ENCODE data around the gene BMAL1. TPM values are rescaled to one million over a fixed set of nuclear protein-coding genes. Genes with fewer than 3 reads are reported as not detected.

Gene BMAL1
- total and polyA plus RNA-seq, 2 donors from 2014 or later: 9.2 to 20.6 TPM

DNA sequence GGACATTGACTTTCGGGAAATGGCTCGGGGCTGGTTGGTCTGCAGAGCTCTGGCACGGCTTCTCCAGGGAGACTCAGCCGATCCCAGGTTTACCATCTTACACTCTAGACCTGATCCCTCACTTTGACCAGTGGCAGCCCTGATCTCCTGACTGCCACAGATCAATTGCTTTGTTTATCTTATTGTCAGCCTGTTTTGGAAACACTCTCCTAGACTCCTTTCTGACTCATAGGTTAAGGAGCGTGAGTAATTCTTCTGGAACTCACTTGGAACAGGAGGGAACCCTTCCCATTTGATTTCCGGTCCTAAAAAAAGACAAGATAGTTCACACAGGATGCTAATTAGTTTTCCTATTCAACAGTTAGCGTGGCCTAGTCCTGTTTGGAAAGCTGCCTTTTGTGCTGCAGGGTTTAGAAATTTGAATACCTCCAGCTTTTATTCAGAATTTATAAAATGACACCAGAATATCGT, 16.0 kb upstream of the BMAL1 start:
- TF ChIP-seq, protein P1, sequence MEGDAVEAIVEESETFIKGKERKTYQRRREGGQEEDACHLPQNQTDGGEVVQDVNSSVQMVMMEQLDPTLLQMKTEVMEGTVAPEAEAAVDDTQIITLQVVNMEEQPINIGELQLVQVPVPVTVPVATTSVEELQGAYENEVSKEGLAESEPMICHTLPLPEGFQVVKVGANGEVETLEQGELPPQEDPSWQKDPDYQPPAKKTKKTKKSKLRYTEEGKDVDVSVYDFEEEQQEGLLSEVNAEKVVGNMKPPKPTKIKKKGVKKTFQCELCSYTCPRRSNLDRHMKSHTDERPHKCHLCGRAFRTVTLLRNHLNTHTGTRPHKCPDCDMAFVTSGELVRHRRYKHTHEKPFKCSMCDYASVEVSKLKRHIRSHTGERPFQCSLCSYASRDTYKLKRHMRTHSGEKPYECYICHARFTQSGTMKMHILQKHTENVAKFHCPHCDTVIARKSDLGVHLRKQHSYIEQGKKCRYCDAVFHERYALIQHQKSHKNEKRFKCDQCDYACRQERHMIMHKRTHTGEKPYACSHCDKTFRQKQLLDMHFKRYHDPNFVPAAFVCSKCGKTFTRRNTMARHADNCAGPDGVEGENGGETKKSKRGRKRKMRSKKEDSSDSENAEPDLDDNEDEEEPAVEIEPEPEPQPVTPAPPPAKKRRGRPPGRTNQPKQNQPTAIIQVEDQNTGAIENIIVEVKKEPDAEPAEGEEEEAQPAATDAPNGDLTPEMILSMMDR (IDR thresholded peaks at IDR 0.05; ENCODE audit: borderline replicate concordance, extremely low read depth, insufficient read depth): no peak
- peak overlapping the region; percentile 57 to 75 for H3K27ac ChIP-seq (ENCODE audit: low read depth in 2 of 2, low read length in 2 of 2)
- no peak overlapping the region for H3K4me3 ChIP-seq (ENCODE audit: low read length in 3 of 3)
- H3K4me1 ChIP-seq (ENCODE audit: control insufficient read depth in 2 of 3, insufficient read depth in 2 of 3, low read depth in 1 of 3, low read length in 3 of 3): peaks cover 0 to 4% (median 0%) of the 10 kb centered on the region in 3 donors
- H3K27me3 ChIP-seq (ENCODE audit: control insufficient read depth, insufficient read depth, low read length): no peaks in the 10 kb centered on the region
- DNase-seq (peak in 1 of 5 donors; percentile 19), FAIRE-seq (no peak)
- H3K9me3 ChIP-seq (ENCODE audit: control insufficient read depth in 2 of 3, insufficient read depth in 1 of 3, low read length in 3 of 3): no peaks in the 10 kb centered on the region
- intact Hi-C loops (cut with DNase I): no loop called here
- no peak overlapping the region for H3K9ac ChIP-seq (ENCODE audit: low read length in 3 of 3)
- no peaks in the 10 kb centered on the region for H3K36me3 ChIP-seq (ENCODE audit: control insufficient read depth in 2 of 3, insufficient read depth in 3 of 3, low read length in 3 of 3)

DNA sequence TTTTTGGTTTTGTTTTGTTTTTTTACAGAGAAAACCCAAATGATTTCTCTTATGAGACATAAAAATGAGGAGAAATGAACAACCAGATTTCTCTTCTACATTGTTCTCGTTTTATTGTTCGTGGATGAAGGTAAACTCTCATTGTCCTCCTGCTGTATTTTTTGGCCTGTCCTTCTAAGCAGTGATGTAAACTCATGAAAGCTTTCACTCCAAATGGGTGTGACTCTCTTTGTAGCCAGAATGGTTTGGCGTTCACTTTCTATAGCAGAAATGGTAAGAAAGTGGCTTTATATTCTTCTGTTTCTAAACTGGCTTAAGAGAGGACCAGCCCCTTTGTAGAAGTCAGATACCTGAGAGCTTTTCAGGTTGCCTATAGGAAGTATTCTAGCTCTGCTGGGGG, 15.5 kb upstream of the BMAL1 start:
- peaks cover 0 to 4% (median 0%) of the 10 kb centered on the region in 3 donors for H3K4me1 ChIP-seq (ENCODE audit: control insufficient read depth in 2 of 3, insufficient read depth in 2 of 3, low read depth in 1 of 3, low read length in 3 of 3)
- FAIRE-seq: no peak
- TF ChIP-seq, protein P1 (IDR thresholded peaks at IDR 0.05; ENCODE audit: borderline replicate concordance, extremely low read depth, insufficient read depth): no peak
- no peak overlapping the region for H3K9ac ChIP-seq (ENCODE audit: low read length in 3 of 3)
- H3K27me3 ChIP-seq (ENCODE audit: control insufficient read depth, insufficient read depth, low read length): no peaks in the 10 kb centered on the region
- no peaks in the 10 kb centered on the region for H3K36me3 ChIP-seq (ENCODE audit: control insufficient read depth in 2 of 3, insufficient read depth in 3 of 3, low read length in 3 of 3)
- H3K9me3 ChIP-seq (ENCODE audit: control insufficient read depth in 2 of 3, insufficient read depth in 1 of 3, low read length in 3 of 3): no peaks in the 10 kb centered on the region
- DNase-seq: no peak
- no peak overlapping the region for H3K4me3 ChIP-seq (ENCODE audit: low read length in 3 of 3)
- H3K27ac ChIP-seq (ENCODE audit: low read depth in 2 of 2, low read length in 2 of 2): no peak overlapping the region
- intact Hi-C loops (cut with DNase I): no loop called here

DNA sequence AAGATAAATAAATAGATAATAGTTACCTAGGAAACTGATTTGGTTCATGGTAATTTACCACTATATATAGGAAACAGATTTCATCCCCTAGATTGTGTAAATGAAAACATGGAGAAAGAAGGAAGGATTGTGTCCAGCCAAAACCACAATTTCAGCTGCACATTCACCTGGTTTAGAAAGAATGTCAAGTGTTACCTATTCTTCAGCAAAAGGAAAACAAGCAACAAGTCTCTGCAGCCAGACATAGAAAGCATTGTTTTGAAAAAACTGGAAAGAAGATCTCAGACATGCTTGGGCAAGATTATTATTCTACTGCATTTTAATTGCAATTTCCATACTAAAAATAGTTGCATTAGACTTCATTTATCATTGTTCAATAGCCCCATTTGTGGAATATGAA, 8.8 kb upstream of the BMAL1 start:
- H3K4me1 ChIP-seq (ENCODE audit: control insufficient read depth in 2 of 3, insufficient read depth in 2 of 3, low read depth in 1 of 3, low read length in 3 of 3): no peaks in the 10 kb centered on the region
- no peaks in the 10 kb centered on the region for H3K36me3 ChIP-seq (ENCODE audit: control insufficient read depth in 2 of 3, insufficient read depth in 3 of 3, low read length in 3 of 3)
- H3K9me3 ChIP-seq (ENCODE audit: control insufficient read depth in 2 of 3, insufficient read depth in 1 of 3, low read length in 3 of 3): no peaks in the 10 kb centered on the region
- intact Hi-C loops (cut with DNase I): no loop called here
- TF ChIP-seq, protein P1 (IDR thresholded peaks at IDR 0.05; ENCODE audit: borderline replicate concordance, extremely low read depth, insufficient read depth): no peak
- H3K9ac ChIP-seq (ENCODE audit: low read length in 3 of 3): no peak overlapping the region
- no peak overlapping the region for H3K27ac ChIP-seq (ENCODE audit: low read depth in 2 of 2, low read length in 2 of 2)
- no peaks in the 10 kb centered on the region for H3K27me3 ChIP-seq (ENCODE audit: control insufficient read depth, insufficient read depth, low read length)
- DNase-seq (no peak), FAIRE-seq (no peak)
- H3K4me3 ChIP-seq (ENCODE audit: low read length in 3 of 3): no peak overlapping the region

DNA sequence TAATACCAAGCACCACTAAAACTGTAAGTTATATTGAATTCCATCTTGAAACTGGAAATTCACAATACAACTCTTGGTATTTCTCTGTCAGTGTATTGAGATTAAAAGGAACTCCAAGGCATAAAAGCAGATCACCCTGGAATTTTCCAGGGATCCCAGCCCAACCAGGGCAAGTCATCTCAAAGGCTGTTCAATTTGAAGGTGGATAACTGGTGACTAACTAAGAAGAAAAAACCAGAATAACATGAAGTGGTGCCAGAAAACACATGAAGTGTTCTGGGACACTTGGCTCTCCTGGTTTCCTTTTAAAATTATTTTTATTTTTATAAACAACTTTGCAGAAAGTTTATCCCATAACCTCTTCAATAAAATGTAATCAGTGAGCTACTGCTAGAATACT, 7.8 kb upstream of the BMAL1 start:
- TF ChIP-seq, protein P1 (IDR thresholded peaks at IDR 0.05; ENCODE audit: borderline replicate concordance, extremely low read depth, insufficient read depth): no peak
- no peaks in the 10 kb centered on the region for H3K9me3 ChIP-seq (ENCODE audit: control insufficient read depth in 2 of 3, insufficient read depth in 1 of 3, low read length in 3 of 3)
- no peak overlapping the region for H3K4me3 ChIP-seq (ENCODE audit: low read length in 3 of 3)
- H3K36me3 ChIP-seq (ENCODE audit: control insufficient read depth in 2 of 3, insufficient read depth in 3 of 3, low read length in 3 of 3): no peaks in the 10 kb centered on the region
- intact Hi-C loops (cut with DNase I): no loop called here
- H3K27me3 ChIP-seq (ENCODE audit: control insufficient read depth, insufficient read depth, low read length): peaks cover 3% of the 10 kb centered on the region
- FAIRE-seq (no peak), DNase-seq (no peak)
- H3K27ac ChIP-seq (ENCODE audit: low read depth in 2 of 2, low read length in 2 of 2): no peak overlapping the region
- no peaks in the 10 kb centered on the region for H3K4me1 ChIP-seq (ENCODE audit: control insufficient read depth in 2 of 3, insufficient read depth in 2 of 3, low read depth in 1 of 3, low read length in 3 of 3)
- H3K9ac ChIP-seq (ENCODE audit: low read length in 3 of 3): no peak overlapping the region

Measured in kidney (tissue), 14 donors.